HG02970 (cell line): Measurements from ENCODE around the gene ARHGAP8.
"Not testable (repeated sequence)": the region's sequence is repeated elsewhere in the genome, so short reads cannot be mapped to it uniquely, and the experiment has no call there.

Source experiments
- ATAC-seq: cut with Tn5 transposase; IDR thresholded peaks from one replicate; pipeline ENCODE4 v1.9.1; 2021; ENCODE audit warnings: mild to moderate bottlenecking, moderate library complexity, moderate number of reproducible peaks; ENCODE audit not compliant: unreplicated experiment, low FRiP score

ARHGAP8 gene

GRCh38 chr22:44799077-44799945, 46.9 kb downstream of the ARHGAP8 start:
- ATAC-seq = no peak

GRCh38 chr22:44799946-44800634, 47.7 kb downstream of the ARHGAP8 start:
- not testable (repeated sequence) for ATAC-seq

GRCh38 chr22:44801476-44801875, 49.1 kb downstream of the ARHGAP8 start:
- ATAC-seq = no peak

- no peak for ATAC-seq
Measured at GRCh38 chr22:44802071-44802700, 49.8 kb downstream of the ARHGAP8 start.

GRCh38 chr22:44802956-44803355, 50.6 kb downstream of the ARHGAP8 start:
- no peak for ATAC-seq

GRCh38 chr22:44804327-44804726, 52.0 kb downstream of the ARHGAP8 start:
- no peak for ATAC-seq

- no peak for ATAC-seq
Measured at GRCh38 chr22:44805711-44806110, 53.3 kb downstream of the ARHGAP8 start.

GRCh38 chr22:44807232-44807631, 54.9 kb downstream of the ARHGAP8 start:
- ATAC-seq = no peak

- no peak for ATAC-seq
Measured at GRCh38 chr22:44807915-44808690, 55.7 kb downstream of the ARHGAP8 start.

GRCh38 chr22:44809456-44809855, 57.1 kb downstream of the ARHGAP8 start:
- ATAC-seq = no peak

GRCh38 chr22:44811141-44811540, 58.8 kb downstream of the ARHGAP8 start:
- no peak for ATAC-seq

- no peak for ATAC-seq
Measured at GRCh38 chr22:44813416-44813815, 61.0 kb downstream of the ARHGAP8 start.

GRCh38 chr22:44814266-44815098, 62.1 kb downstream of the ARHGAP8 start:
- ATAC-seq = no peak

GRCh38 chr22:44815099-44816070, 63.0 kb downstream of the ARHGAP8 start:
- no peak for ATAC-seq

GRCh38 chr22:44816141-44816540, 63.8 kb downstream of the ARHGAP8 start:
- ATAC-seq = no peak

- ATAC-seq = no peak
Measured at GRCh38 chr22:44818727-44819126, 66.4 kb downstream of the ARHGAP8 start.

- no peak for ATAC-seq
Measured at GRCh38 chr22:44819966-44820631, 67.7 kb downstream of the ARHGAP8 start.
